ENCODE results near the gene FAIM2. TPM values are rescaled to one million over a fixed set of nuclear protein-coding genes. Genes with fewer than 3 reads are reported as not detected.

Gene FAIM2
- total and polyA plus RNA-seq, 2 donors = 7.4 to 9.1 TPM

- H3K27ac ChIP-seq (ENCODE audit: low read depth) = no peak overlapping the region
- no peaks in the 10 kb centered on the region for H3K4me1 ChIP-seq (ENCODE audit: insufficient read depth)
- H3K36me3 ChIP-seq (ENCODE audit: insufficient read depth) = no peaks in the 10 kb centered on the region
- no peak overlapping the region for H3K4me3 ChIP-seq (ENCODE audit: low read depth, low read length)
- no peak for DNase-seq (ENCODE audit: extremely low spot score)
- 42% methylated on average over 12 of the region's 12 CpGs for WGBS
Observed at GRCh38 chr12:49903351-49903699, 375 bp downstream of the FAIM2 start.

DNA sequence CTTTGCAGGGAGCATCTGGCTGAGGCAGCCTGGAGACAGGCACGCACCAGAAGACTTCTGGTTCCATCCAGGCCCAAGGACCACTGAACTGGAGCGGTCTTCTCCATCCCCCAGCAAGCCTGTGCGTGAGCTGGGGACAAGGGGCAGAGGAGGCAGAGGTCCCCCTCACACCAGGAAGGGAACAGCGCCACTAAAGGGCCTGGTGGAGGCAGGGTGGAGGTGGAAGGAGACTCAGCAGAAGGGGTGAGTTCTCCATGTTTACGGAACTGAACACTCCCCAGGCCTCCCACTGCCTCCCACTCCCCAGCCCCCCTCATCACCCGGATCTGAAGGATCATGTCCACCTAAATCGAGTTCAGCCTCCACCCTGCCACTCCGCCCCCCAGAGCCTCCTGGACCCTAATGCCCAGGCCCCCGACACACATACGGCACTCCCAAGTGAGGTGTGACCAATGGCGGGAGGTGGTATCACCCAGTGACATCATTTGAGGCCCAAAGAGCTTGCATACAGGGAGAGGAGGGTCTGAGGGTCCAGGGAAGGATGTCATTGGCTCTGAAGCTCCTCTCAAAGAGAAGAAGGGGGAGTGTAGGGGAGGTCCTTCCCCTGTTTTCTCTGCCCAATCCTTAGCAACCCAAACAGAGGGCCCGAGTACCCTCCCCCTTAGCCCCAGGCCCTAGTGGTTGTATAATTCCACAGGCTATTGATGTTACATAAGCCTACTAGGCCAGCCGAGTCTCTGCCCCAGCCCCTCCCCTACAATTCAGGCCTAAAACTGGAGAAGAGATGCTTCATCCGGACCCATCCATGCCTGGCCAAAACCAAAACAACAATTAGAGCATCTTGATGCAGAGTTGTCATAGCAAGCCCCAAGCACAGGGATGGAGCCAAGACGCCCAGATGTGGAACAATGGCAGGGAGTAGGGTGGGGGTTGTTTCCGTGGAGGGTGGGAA, 1.0 kb downstream of the FAIM2 start:
- peak; percentile 65 for DNase-seq (ENCODE audit: extremely low spot score)
- no peak overlapping the region for H3K27ac ChIP-seq (ENCODE audit: low read depth)

GRCh38 chr12:49901986-49902385, 1.7 kb downstream of the FAIM2 start:
- Histone ChIP-seq H3K36me3 (ENCODE audit: insufficient read depth) (no peaks in the 10 kb centered on the region), H3K4me1 (ENCODE audit: insufficient read depth) (no peaks in the 10 kb centered on the region), H3K27ac (ENCODE audit: low read depth) (no peak overlapping the region), H3K4me3 (ENCODE audit: low read depth, low read length) (no peak overlapping the region)
- WGBS = 94% methylated on average over 5 of the region's 5 CpGs
- DNase-seq (ENCODE audit: extremely low spot score) = no peak

More for the DNA sequence above, 1.0 kb downstream of the FAIM2 start:
- Histone ChIP-seq H3K36me3 (ENCODE audit: insufficient read depth) (no peaks in the 10 kb centered on the region), H3K4me1 (ENCODE audit: insufficient read depth) (no peaks in the 10 kb centered on the region), H3K4me3 (ENCODE audit: low read depth, low read length) (no peak overlapping the region)
- WGBS = 73% methylated on average over 16 of the region's 16 CpGs

GRCh38 chr12:49901026-49901425, 2.7 kb downstream of the FAIM2 start:
- Histone ChIP-seq H3K4me1 (ENCODE audit: insufficient read depth) (no peaks in the 10 kb centered on the region), H3K27ac (ENCODE audit: low read depth) (no peak overlapping the region), H3K36me3 (ENCODE audit: insufficient read depth) (no peaks in the 10 kb centered on the region), H3K4me3 (ENCODE audit: low read depth, low read length) (no peak overlapping the region)
- DNase-seq (ENCODE audit: extremely low spot score) = no peak
- 88% methylated on average over 4 of the region's 4 CpGs for WGBS

GRCh38 chr12:49900371-49900770, 3.3 kb downstream of the FAIM2 start:
- DNase-seq (ENCODE audit: extremely low spot score) = no peak
- H3K4me3 ChIP-seq (ENCODE audit: low read depth, low read length) = no peak overlapping the region
- no peaks in the 10 kb centered on the region for H3K4me1 ChIP-seq (ENCODE audit: insufficient read depth)
- H3K27ac ChIP-seq (ENCODE audit: low read depth) = no peak overlapping the region
- no peaks in the 10 kb centered on the region for H3K36me3 ChIP-seq (ENCODE audit: insufficient read depth)
- 80% methylated on average over 6 of the region's 6 CpGs for WGBS

DNA sequence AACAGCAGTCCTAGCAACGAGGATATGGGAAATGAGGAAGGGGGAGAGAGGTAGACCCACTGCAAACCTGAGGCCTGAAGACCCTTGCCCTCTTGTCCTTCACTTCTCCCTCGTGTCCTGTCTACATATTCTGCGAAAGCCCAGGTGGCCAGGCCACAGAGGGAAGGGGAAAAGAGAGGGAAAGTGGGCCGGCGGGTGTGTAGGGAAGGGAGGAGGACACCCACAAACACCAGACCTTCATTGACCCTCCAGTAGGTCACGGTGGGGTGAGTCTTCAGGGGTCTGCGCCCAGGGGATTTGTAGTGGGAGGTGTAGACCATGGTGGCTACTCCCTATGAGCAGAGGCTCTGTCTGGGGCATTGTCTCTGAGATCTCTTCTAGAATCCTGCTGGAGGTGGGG, 3.8 kb downstream of the FAIM2 start:
- no peaks in the 10 kb centered on the region for H3K36me3 ChIP-seq (ENCODE audit: insufficient read depth)
- no peaks in the 10 kb centered on the region for H3K4me1 ChIP-seq (ENCODE audit: insufficient read depth)
- no peak for DNase-seq (ENCODE audit: extremely low spot score)
- no peak overlapping the region for H3K27ac ChIP-seq (ENCODE audit: low read depth)
- H3K4me3 ChIP-seq (ENCODE audit: low read depth, low read length) = no peak overlapping the region
- 89% methylated on average over 7 of the region's 7 CpGs for WGBS

DNA sequence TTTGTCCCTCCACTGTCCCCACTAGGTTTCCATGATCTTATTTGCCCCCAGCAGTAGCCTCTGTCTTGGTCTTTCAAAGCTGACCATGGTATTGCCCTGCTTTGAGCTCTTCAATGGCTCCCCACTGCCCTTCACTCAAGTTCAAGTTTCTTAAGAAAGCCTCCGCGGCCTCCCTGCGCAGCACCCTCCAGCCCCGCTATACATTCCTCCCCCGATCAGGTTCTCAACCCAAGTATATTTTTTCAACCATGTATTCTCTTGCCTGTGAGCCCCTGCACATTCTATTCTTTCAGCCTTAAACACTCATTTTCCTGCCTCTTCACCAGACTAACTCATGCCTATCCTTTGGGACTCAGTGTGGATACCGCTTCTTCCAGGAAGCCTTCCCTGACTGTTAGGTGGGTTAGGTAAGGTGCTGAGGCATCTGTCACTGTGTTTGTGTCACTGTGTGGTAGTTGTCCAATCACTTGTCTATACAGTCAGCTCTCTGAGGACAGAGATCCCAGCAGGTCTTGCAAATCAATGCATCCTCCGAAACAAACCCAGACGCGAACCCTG, 4.3 kb downstream of the FAIM2 start:
- Histone ChIP-seq H3K27ac (ENCODE audit: low read depth) (no peak overlapping the region), H3K4me1 (ENCODE audit: insufficient read depth) (no peaks in the 10 kb centered on the region), H3K4me3 (ENCODE audit: low read depth, low read length) (no peak overlapping the region), H3K36me3 (ENCODE audit: insufficient read depth) (no peaks in the 10 kb centered on the region)
- DNase-seq (ENCODE audit: extremely low spot score) = no peak
- WGBS = 95% methylated on average over 9 of the region's 9 CpGs

GRCh38 chr12:49897276-49897675, 6.4 kb downstream of the FAIM2 start:
- 83% methylated on average over 4 of the region's 4 CpGs for WGBS
- no peak for DNase-seq (ENCODE audit: extremely low spot score)

DNA sequence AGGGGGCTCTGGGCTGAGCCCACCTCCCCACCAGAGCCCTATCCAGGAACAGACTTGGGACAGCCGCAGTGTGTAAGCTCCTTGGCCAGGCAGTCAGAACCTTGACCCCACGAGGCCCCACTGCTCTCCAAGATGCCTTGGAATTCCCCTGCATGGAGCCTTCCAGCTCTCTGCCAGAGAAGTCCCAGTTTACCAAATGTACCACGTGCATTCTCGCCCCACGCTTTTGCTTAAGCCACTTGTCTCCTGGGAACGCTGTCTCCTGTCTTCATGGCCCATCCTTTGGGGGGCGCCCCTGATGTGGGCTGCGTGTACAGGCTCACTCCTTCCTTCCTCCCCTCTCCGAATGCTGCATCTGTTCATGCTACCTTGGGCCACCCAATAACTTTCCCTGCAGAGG, 7.9 kb downstream of the FAIM2 start:
- H3K27ac ChIP-seq (ENCODE audit: low read depth) = no peak overlapping the region
- no peaks in the 10 kb centered on the region for H3K36me3 ChIP-seq (ENCODE audit: insufficient read depth)
- 79% methylated on average over 9 of the region's 9 CpGs for WGBS
- no peak for DNase-seq (ENCODE audit: extremely low spot score)
- H3K4me3 ChIP-seq (ENCODE audit: low read depth, low read length) = no peak overlapping the region
- no peaks in the 10 kb centered on the region for H3K4me1 ChIP-seq (ENCODE audit: insufficient read depth)

More at GRCh38 chr12:49897276-49897675, 6.4 kb downstream of the FAIM2 start:
- Histone ChIP-seq H3K36me3 (ENCODE audit: insufficient read depth) (no peaks in the 10 kb centered on the region), H3K27ac (ENCODE audit: low read depth) (no peak overlapping the region), H3K4me3 (ENCODE audit: low read depth, low read length) (no peak overlapping the region), H3K4me1 (ENCODE audit: insufficient read depth) (no peaks in the 10 kb centered on the region)

DNA sequence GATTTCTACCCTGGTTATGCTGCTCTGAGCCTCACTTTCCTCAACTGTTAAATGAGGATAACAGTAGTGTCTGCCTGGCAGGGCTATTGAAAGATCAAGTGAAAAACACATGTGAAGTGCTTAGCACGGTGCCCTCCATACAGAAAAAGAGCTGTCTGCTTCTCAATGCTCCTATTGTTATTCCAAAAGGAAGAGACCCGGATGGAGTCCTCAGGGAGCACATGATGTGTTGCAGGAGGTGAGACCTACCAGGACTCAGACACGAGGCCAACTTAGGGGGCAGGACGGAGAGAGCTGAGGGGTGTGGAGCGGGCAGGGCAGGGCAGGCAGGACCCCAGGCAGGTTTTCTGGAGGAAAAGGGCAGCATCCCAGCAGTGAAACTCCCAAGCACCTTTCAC, 8.9 kb downstream of the FAIM2 start:
- Histone ChIP-seq H3K36me3 (ENCODE audit: insufficient read depth) (no peaks in the 10 kb centered on the region), H3K4me3 (ENCODE audit: low read depth, low read length) (no peak overlapping the region), H3K4me1 (ENCODE audit: insufficient read depth) (no peaks in the 10 kb centered on the region), H3K27ac (ENCODE audit: low read depth) (no peak overlapping the region)
- 77% methylated on average over 5 of the region's 5 CpGs for WGBS
- no peak for DNase-seq (ENCODE audit: extremely low spot score)

GRCh38 chr12:49893753-49894750, 9.6 kb downstream of the FAIM2 start:
- 91% methylated on average over 10 of the region's 10 CpGs for whole genome bisulfite sequencing
- Histone ChIP-seq H3K36me3 (ENCODE audit: insufficient read depth) (no peaks in the 10 kb centered on the region), H3K4me3 (ENCODE audit: low read depth, low read length) (no peak overlapping the region), H3K27ac (ENCODE audit: low read depth) (no peak overlapping the region), H3K4me1 (ENCODE audit: insufficient read depth) (no peaks in the 10 kb centered on the region)
- no peak for DNase-seq (ENCODE audit: extremely low spot score)

GRCh38 chr12:49892732-49893317, 10.9 kb downstream of the FAIM2 start:
- H3K27ac ChIP-seq (ENCODE audit: low read depth) = no peak overlapping the region
- DNase-seq (ENCODE audit: extremely low spot score) = no peak
- H3K4me1 ChIP-seq (ENCODE audit: insufficient read depth) = no peaks in the 10 kb centered on the region
- H3K36me3 ChIP-seq (ENCODE audit: insufficient read depth) = no peaks in the 10 kb centered on the region
- no peak overlapping the region for H3K4me3 ChIP-seq (ENCODE audit: low read depth, low read length)
- WGBS = 75% methylated on average over 3 of the region's 3 CpGs

- no peaks in the 10 kb centered on the region for H3K4me1 ChIP-seq (ENCODE audit: insufficient read depth)
- DNase-seq (ENCODE audit: extremely low spot score) = no peak
- no peak overlapping the region for H3K27ac ChIP-seq (ENCODE audit: low read depth)
- no peaks in the 10 kb centered on the region for H3K36me3 ChIP-seq (ENCODE audit: insufficient read depth)
- WGBS = 74% methylated on average over 10 of the region's 10 CpGs
- no peak overlapping the region for H3K4me3 ChIP-seq (ENCODE audit: low read depth, low read length)
Observed at GRCh38 chr12:49892084-49892731, 11.5 kb downstream of the FAIM2 start.
